H1 (cell line): Measurements from ENCODE around the gene CACNA2D4. TPM values are rescaled to one million over a fixed set of nuclear protein-coding genes. Genes with fewer than 3 reads are reported as not detected.

Experiments used
- NRF1 ChIP-seq: IDR thresholded peaks from 2 replicates; pipeline ENCODE4 v1.6.1; 2011; ENCODE audit warnings: mild to moderate bottlenecking, low read depth, low read length, improper control_type of control experiment
- RBBP5 ChIP-seq: IDR thresholded peaks from 2 replicates; pipeline ENCODE4 v1.7.1; 2012; ENCODE audit warnings: low read depth, mild to moderate bottlenecking, inconsistent platforms, low read length, moderate library complexity, borderline replicate concordance
- RNF2 ChIP-seq: fragments of 200-900, 300-1000 bp; sonication (generic); IDR thresholded peaks from 2 replicates; pipeline ENCODE4 v1.7.1; 2016; ENCODE audit warnings: borderline replicate concordance, low read depth, mild to moderate bottlenecking, antibody characterized with exemption, low read length; ENCODE audit not compliant: poor library complexity, severe bottlenecking; ENCODE audit errors: missing control alignments
- polyA plus RNA-seq, 7 experiments: library from polyadenylated mRNA; depleted of rRNA in 3 of 7; stranded (reverse) in 5 of 7; unstranded in 2 of 7; fragments of >200 nt in 5 of 7; fragments of 200-250 nt in 2 of 7; gene quantifications; 1 replicate in 5 of 7; 2 replicates in 1 of 7; 4 replicates in 1 of 7; pipeline versions ENCODE4 v1.2.1 to v1.2.3, GENCODE V29; 2011 to 2013; ENCODE audit warnings: missing spikeins in 2 of 7, mixed read lengths in 2 of 7
- total RNA-seq: library from RNA; stranded (reverse); fragmentation: NEBNext Ultra II Directional; extraction: Animal tissue kit (Norgen Biotek cat#: 25700); gene quantifications from 2 replicates; pipeline ENCODE4 v1.2.1, GENCODE V29; 2021

Gene CACNA2D4
- total and polyA plus RNA-seq, 2 of the 8 experiments (the other 6 are each of a cell fraction or from before 2014, with no cell fraction given): 0.44 to 0.88 TPM

GRCh38 chr12:1857086-1857485 is 61.4 kb downstream of the CACNA2D4 start (continued):
- TF ChIP-seq RNF2 (no peak), NRF1 (no peak), RBBP5 (no peak)
